GM18868 (cell line): ENCODE results near the gene ECHS1.
A peak's percentile ranks its signal among the peaks of the same experiment; 100 is the strongest.
"Not testable (repeated sequence)": the region's sequence is repeated elsewhere in the genome, so short reads cannot be mapped to it uniquely, and the experiment has no call there.

Experiments
- ATAC-seq: cut with Tn5 transposase; IDR thresholded peaks from one replicate; pipeline ENCODE4 v1.9.1; 2021; ENCODE audit warnings: mild to moderate bottlenecking, moderate library complexity; ENCODE audit not compliant: unreplicated experiment

Gene ECHS1

DNA sequence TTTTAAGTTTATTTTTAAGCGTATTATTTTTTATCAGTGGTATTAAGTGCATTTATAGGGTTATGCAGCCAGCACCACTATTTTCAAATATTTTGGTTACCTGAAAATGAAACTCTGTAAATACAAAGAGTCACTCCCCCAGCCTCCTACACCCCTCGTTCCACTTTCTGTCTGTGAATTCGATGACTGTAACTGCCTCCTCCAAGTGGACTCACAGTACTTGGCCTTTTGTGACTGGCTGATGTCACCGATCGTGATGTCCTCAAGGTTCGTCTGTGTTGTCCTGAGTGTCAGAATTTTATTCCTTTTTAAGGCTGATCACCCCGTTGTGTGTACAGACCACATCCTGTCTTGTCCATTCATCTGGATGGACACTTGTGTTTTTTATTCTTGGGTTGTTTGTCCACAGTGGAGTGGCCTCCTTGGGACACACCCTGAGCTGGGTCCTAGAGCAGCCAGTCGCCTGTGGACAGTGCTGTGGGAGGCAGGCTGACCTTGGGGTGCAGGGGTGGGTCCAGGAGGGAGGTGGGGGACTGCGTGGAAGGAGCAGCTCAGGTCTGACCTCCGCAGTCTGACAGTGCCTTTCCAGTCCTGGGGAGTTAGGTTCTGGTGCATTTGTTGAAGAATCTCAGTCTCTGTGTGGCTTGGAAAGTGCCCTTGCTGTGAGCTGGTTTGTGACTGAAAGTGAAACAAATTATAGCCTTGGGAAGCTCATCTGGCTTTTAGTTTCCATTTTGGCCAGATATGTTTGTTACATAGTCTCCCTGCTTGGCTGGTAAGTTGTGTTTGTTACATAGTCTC is 27.7 kb upstream of the ECHS1 start:
- peak; percentile 76 for ATAC-seq

DNA sequence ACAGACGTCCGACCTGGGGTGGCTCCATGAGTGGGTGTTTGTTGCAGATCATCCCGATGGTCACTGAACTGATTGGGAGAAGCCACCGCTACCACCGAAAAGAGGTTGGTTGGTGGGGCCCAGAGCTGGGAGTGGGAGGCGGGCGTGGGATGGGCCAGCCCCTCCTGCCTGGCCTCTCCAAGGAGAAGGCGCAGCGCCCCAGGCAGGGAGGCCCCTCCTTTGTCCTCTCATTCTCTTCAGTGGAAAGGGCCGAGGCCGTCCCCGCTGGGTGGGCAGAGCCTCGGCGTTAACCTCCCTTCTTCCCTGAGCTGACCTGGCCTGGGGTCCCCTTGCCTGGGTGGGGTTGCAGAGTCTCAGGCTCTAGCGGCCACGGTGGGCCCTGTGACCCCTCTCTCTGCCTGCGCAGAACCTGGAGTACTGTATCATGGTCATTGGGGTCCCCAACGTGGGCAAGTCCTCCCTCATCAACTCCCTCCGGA is 26.0 kb upstream of the ECHS1 start:
- ATAC-seq: no peak

DNA sequence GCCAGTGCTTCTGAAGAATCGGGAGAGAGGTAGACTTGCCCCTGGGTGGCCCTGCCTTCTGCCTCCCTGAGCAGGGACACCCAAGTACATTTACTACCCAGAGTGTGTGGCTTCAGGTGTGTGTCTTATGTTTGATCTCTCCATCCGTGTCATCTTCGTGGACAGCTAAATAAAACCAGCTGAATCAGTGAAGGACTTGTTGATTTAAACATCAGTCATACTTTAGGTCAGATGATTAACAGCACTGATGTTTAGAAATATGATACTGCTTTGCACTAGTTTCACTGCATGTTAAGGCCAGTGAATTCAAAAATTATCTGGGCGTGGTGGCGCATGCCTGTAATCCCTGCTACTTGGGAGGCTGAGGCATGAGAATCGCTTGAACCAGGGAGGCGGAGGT is 24.8 kb upstream of the ECHS1 start:
- ATAC-seq: no peak

DNA sequence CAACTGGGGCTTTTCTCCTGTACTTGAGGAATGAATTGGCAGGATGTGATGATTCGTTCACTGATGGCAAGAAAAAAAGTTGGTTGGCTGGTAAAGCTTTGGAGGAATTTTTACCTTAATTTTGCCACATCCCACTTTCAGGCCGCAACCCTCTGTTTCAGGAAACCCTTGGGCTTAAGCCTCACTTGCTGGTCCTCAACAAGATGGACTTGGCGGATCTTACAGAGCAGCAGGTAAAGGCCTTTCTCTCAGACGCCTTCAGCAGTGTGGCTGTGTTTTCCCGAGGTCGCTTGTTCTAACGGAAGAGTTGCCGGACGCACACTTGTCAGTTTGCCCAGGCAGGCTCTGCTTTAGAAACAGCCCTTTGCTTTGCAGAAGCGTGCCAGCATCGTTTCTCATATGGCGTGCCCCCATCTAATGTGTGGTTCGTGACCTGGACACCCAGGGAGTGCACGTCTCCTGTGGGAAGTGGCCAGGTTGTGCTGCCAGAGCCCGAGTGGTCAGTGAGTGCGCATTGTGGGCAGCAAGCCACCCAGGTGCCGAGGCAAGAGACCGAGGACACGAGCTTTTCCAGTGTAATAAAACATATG is 23.0 kb upstream of the ECHS1 start:
- ATAC-seq: no peak

DNA sequence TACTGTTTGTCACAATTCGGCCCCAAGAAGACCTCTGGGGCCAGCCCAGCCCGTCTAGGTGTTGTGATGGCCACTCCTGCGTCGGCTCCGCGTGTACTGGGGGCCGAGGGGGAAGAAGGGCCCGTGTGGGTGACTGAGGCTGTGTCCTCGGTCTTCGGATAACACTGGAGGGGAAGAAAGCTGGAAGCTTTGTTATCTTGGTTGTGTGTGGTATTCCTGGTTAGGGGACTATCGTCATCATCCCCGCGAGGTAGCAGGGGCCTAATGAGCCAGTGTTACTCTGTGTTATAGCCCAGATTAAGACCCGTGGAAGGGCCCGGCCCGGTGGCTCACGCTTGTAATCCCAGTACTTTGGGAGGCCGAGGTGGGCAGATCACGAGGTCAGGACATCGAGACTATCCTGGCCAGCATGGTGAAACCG is 21.7 kb upstream of the ECHS1 start:
- ATAC-seq: no peak

DNA sequence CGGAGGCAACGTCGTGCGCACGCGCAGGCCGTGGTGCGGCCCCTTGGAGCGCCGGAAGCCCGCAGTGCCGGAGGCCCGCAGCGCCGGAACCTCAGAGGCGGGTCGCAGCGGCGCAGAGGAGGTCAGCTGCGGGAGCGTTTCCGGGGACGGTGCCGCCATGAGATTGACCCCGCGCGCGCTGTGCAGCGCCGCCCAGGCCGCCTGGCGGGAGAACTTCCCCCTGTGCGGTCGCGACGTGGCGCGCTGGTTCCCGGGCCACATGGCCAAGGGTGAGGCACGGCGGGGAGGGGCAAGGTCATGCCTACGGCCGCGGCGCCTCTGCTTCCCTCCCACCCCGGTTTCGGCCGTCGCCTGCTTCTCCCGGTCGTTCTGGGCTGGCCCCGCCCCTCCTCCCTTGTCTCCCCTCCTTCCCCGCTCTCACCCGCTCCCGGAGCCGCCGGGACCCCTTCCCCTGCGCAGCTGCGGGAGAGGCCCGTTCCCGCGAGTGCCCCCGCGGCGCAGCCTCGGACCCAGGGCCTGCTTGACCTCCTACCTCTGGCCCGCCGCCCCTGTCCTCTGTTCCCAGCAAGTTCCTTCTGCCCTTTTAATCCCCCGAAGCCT is 21.0 kb upstream of the ECHS1 start, which contains the start of gene MTG1:
Gene MTG1, plus strand, starts transcription at position 94 of the 600 bp plus-strand sequence. Its CDS starts 64 bp downstream, at position 158.
- peak; percentile 63 for ATAC-seq

DNA sequence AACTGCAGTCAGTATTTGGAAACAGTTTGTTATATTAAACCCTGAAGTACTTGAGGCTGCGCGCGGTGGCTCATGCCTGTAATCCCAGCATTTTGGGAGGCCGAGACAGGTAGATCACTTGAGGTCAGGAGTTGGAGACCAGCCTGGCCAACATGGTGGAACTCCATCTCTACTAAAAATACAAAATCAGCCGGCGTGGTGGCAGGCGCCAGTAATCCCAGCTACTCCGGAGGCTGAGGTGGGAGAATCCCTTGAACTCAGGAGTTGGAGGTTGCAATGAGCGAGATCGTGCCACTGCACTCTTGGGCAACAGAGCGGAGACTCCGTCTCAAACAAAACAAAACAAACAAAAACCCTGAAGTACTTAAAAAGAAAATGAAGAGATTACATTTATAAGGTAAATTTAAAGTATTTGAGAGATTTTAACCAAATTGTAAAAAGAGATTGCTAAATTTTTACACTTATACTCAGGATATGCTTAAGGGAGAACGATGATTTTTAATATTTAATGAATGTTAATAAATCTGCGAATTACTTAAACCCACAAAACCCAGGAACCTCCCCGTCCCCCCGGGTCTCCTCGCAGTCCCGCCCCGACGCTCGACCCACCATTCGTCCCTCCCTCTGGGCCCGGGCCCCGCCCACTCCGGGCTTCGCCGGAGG is 20.4 kb upstream of the ECHS1 start:
- no peak for ATAC-seq

DNA sequence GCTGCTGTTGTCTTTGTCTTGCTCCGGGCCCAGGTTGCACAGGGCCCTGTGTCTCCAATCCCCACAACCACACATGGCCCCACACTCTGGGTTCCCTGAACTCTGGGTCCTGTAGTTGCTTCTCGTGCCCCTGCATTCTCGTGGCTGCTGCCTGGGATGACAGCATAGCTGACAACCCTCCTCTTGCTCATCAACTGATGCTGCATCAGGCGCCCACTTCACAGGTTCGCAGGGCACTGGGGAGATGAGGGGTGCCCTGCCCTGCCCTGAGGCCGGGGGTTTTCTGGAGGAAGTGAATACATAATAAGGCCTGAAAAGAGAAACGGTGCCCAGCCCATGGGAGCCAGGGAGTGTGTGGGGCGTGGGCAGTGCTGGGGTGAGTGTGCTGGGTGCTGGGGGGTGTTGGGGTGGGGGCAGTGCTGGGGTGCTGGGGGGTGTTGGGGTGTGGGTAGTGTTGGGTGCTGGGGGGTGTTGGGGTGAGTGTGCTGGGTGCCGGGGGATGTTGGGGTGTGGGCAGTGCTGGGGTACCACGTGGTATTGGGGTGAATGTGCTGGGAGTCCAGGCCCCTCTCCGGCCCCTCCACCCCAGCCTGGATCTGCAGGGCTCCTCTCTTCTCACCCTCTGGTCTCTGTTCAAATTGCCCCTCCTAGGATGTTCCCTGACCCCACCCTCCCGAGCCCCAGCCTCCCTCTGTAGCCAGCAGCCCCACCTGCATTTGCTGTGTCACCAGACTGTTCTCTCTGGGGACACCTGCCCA is 18.8 kb upstream of the ECHS1 start:
- ATAC-seq: no peak

DNA sequence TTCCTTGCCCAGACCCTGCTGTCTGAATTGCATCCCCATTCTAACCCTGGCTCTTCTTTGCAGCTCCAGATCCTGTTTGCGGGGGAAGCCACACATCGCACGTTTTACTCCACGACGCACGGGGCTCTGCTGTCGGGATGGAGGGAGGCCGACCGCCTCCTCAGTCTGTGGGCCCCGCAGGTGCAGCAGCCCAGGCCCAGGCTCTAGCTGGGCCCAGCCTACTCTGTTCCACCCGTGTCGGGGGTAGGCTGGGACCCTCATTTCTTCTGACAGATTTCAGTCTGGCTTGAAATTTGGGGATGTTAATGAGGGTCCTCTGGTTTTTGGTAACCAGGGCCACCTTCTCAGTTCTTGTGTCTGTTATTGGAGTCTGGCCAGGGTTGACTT is 18.1 kb upstream of the ECHS1 start:
- ATAC-seq: no peak

DNA sequence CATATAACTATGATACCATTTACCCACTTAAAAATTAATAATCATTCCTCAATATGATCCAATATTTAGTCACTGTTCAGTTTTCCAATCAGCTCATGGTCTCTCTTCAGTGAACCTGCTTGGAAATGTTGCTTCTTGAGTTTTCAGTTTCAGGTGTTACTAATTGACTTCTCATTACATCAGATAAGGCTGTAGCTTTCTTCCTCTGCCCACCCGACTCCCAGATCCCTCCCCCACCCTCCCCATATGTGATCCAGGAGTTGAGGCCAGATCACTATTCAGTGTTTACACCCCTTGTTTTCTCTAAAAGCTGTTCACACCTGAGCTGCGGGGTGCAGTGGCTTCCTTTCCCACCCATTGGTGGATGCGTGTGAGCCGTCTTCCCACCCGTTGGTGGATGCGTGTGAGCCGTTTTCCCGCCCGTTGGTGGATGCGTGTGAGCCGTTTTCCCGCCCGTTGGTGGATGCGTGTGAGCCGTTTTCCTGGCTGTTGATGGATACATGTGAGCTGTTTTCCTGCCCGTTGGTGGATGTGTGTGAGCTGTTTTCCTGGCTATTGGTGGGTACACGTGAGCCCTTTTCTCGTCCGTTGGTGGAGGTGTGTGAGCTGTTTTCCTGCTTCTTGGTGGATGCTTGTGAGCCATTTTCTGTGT is 17.6 kb upstream of the ECHS1 start:
- no peak for ATAC-seq

DNA sequence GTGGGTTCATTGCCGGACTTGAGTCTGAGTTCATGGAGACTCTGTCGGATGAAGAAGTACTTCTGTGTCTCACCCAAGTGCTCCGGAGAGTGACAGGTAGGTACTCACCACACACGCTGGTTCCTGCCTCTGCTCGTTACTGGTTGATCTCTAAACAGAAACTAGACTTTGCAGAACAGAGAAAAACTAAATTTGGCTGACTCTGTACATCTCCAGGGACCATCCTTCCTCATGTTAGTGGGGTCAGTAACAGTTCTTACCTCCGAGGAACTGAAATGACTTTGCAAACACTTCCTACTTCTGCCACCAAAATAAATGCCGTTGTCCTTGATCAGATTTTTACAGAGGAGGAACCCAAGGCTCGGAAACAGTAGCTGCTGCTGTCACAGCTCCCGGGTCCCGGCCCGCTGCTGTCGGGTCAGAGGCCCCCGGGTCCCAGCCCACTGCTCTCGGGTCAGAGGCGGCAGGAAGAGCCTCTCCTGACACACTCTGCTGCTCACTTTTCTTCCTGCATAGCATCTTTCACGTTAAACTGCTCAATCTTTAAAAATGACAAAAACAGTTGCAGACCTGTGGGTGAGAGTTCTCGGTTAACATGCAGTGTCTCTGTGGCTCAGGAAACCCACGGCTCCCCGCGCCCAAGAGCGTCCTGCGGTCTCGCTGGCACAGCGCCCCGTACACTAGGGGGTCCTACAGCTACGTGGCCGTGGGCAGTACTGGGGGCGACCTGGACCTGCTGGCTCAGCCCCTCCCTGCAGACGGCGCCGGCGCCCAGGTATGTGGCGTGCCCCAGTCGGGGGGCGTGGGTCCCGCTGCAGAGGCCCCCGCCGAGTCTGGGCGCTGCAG is 16.0 kb upstream of the ECHS1 start:
- ATAC-seq: peak; percentile 85

DNA sequence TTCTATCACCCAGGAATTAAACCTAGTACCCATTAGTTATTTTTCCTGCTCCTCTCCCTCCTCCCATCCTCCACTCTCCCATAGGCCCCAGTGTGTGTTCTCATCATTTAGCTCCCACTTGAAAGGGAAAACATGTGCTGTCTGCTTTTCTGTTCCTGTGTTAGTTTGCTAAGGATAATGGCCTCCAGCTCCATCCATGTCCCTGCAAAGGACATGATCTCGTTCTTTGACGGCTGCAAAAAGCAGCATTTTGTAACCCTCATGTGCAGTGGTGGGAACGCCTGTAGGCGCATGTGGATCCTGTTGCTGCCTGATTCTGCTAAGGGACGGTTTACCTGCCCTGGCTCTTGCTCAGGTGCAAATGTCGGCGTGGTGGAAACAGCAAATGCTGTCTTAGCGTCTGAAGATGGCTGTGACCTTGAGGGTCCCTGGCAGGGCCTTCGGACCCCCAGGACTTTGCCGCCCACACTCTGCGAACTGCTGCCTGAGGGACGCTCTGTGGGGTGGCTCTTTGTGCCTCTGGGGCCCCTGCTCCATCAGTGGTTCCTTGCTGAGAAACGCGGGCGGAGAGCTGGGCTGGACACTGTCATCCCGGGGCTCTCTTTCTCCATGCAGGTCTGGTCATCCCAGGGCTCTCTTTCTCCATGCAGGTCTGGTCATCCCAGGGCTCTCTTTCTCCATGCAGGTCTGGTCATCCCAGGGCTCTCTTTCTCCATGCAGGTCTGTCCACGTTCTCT is 15.2 kb upstream of the ECHS1 start:
- no peak for ATAC-seq

DNA sequence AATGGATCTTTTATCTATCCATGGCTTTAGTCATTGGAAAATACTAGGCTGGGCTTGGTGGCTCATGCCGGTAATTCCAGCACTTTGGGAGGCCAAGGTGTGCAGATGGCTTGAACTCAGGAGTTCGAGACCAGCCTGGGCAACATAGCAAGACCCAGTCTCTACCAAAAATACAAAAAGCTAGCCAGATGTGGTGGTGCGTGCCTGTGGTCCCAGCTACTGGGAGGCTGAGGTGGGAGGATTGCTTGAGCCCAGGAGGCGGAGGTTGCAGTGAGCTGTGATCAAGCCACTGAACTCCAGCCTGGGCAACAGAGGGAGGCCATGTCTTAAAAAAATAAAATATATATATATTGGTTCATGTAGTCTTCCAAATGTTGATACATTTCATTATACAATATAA is 13.8 kb upstream of the ECHS1 start:
- not testable (repeated sequence) for ATAC-seq

DNA sequence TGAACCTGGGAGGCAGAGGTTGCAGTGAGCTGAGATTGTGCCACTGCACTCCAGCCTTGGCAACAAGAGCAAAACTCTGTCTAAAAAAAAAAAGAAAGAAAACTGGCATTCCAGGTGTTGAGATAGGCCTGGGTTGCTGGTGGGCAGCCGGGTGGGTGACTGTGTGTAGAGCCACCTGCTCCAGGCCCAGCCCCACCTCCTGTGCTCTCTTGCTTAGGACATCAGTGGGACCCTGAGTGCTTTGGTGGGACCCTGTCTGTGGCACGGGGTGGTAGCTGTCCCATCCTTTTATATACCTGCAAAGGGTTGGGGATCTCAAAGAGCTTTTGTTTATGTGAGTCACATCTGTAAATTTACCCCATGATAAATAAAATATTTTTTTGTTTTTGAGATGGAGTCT is 12.1 kb upstream of the ECHS1 start:
- ATAC-seq: no peak

DNA sequence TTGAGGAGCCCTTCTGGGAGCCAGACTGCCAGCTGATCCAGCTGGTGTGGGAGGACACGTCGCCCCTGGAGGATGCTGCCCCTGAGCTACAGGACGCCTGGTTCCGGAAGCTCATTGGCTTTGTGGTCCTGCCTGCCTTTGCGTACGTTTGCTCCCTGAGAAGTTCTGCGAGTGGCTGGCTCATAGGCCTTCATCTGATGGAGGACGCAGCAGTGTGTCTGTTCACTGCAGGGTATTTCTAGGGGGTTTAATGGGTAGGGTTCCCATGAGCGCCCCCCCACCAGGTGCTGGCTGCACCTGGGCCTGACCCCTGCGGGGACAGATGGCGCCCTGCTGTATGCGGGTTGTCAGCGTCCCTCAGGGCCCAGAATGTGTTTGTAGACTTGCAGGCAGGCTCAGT is 10.9 kb upstream of the ECHS1 start:
- no peak for ATAC-seq

DNA sequence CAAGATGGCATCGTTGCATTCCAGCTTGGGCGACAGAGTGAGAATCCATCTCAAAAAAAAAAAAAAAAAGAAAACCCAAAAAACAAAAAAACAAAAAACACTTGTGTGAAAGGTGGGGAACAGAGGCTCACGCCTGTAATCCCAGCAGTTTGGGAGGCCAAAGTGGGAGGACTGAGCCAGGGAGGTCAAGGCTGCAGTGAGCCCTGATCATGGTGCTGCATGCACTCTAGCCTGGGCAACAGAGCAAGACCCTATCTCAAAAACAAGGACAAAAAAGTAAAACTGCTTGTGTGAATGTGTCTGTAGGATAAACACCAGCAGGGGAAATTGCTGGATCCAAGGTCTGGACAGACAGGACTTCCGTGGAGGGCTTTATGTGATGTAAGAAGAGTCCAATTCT is 10.4 kb upstream of the ECHS1 start:
- no peak for ATAC-seq

DNA sequence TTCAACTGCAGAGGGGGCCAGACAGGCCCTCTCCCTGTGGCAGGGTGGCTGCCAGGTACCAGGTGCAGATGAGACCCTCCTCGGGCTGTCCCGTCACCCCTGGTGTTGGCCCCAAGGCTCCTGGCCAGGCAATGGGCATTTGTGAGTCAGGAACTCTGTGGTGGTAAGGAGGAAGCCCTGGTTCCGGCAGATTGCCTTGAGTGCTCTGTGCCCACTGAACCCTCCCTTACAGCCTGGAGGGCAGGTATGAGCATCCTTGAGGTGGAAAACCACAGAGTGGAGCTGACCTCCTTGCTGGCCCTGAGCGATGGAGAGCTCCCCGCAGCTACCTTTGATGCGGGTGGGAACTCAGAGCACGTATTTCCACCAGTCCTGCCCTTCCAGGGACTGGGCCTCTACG is 7.9 kb upstream of the ECHS1 start:
- no peak for ATAC-seq

DNA sequence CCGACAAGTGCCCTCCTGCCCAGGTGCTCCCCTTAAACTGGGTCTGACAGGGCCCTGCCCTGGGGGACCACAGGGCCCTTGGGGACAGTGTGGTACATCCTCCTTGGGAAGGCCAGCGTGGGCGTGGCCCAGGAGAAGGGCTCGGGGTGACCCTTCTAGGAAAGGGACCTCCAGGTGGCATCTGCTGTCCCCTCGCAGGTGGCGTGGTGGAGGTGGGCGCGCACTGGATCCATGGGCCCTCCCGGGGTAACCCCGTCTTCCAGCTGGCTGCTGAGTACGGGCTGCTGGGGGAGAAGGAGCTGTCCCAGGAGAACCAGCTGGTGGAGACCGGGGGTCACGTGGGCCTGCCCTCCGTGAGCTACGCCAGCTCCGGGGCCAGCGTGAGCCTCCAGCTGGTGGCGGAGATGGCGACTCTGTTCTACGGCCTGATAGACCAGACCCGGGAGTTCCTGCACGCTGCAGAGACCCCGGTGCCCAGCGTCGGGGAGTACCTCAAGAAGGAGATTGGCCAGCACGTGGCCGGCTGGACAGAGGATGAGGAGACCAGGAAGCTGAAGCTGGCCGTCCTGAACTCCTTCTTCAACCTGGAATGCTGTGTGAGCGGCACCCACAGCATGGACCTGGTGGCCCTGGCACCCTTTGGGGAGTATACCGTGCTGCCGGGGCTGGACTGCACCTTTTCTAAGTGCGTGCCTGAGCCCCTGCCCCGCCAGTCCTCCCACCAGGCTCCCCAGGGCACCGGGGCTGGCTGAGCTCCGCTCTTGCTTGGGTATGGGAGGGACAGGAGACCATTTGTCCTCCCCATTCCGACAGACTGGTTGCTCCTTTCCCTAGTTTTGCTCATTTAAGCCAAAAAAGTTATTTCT is 6.9 kb upstream of the ECHS1 start:
- no peak for ATAC-seq
